GM12878 (cell line): ENCODE measurements around the gene UPF1. TPM values are rescaled to one million over a fixed set of nuclear protein-coding genes. Genes with fewer than 3 reads are reported as not detected.

Experiments used
- ATAC-seq: fragments of 200-7000 bp; cut with Tn5 transposase; 3 replicates; pipeline ENCODE4 v1.9.1; 2020; ENCODE audit warnings: mild to moderate bottlenecking, moderate library complexity
- BruUV-seq: library from RNA; stranded (reverse); fragments of 400-500 nt; replicated peaks from 2 replicates; lab custom pipeline; 2021; lab: Mats Ljungman, UMichigan
- CTCF ChIA-PET: fragments of 300-600 bp; sonication (Branson Sonifier 250); formaldehyde crosslinking; extraction: SDS; loops from one replicate; lab custom pipeline; 2021; ENCODE audit warnings: inconsistent platforms; lab: Yijun Ruan, JAX
- POLR2A ChIA-PET: fragments of 350-600 bp; formaldehyde crosslinking; extraction: SDS; loops from one replicate; lab custom pipeline; 2021; ENCODE audit warnings: inconsistent platforms; lab: Charles Lee
- RAD21 ChIA-PET: fragments of 300-600 bp; sonication (Branson Sonifier 250); formaldehyde crosslinking; loops from one replicate; lab custom pipeline; 2023; ENCODE audit warnings: antibody characterized with exemption; ENCODE audit not compliant: unreplicated experiment; lab: Charles Lee
- SMC1A ChIA-PET: fragments of 300-600 bp; sonication (Branson Sonifier 250); formaldehyde crosslinking; loops from one replicate; lab custom pipeline; 2023; ENCODE audit not compliant: unreplicated experiment, uncharacterized antibody; lab: Charles Lee
- DNase-seq: peaks from one replicate; pipeline ENCODE4 v3.0.0-alpha.2; 2011; ENCODE audit warnings: low read depth, low spot score
- FAIRE-seq: peaks from 3 replicates; lab custom pipeline; 2011; peaks lifted over from hg19 to GRCh38; lab: Jason Lieb, UNC
- H2AFZ ChIP-seq: 2 replicates; pipeline ENCODE4 v1.6.0; 2011; ENCODE audit warnings: low read depth, low read length, control low read depth; ENCODE audit not compliant: control insufficient read depth
- H3K27ac ChIP-seq: 2 replicates; pipeline ENCODE4 v1.5.1; 2011; ENCODE audit warnings: control low read depth; ENCODE audit not compliant: control insufficient read depth, insufficient read depth
- H3K27me3 ChIP-seq, 2 experiments: replicated peaks in 1 of 2; 2 replicates each; pipeline versions ENCODE4 v1.6.0 to v1.6.1; 2011; ENCODE audit warnings: low read length in 1 of 2; ENCODE audit not compliant: control insufficient read depth in 2 of 2, insufficient read depth in 2 of 2
- H3K36me3 ChIP-seq, 2 experiments: 2 replicates each; pipeline ENCODE4 v1.5.1; 2011; ENCODE audit warnings: low read length in 1 of 2; ENCODE audit not compliant: control insufficient read depth in 2 of 2, insufficient read depth in 2 of 2
- H3K4me1 ChIP-seq: 2 replicates; pipeline ENCODE4 v1.6.1; 2011; ENCODE audit warnings: mild to moderate bottlenecking, low read length, moderate library complexity, mixed read lengths; ENCODE audit not compliant: control insufficient read depth, insufficient read depth
- H3K4me2 ChIP-seq: 2 replicates; pipeline ENCODE4 v1.6.0; 2011; ENCODE audit warnings: control low read depth; ENCODE audit not compliant: control insufficient read depth, insufficient read depth
- H3K4me3 ChIP-seq: fragments of 200-600 bp; sonication (generic); 2 replicates; pipeline ENCODE4 v1.5.1; 2016
- H3K79me2 ChIP-seq: 2 replicates; pipeline ENCODE4 v1.6.0; 2011; ENCODE audit warnings: low read length; ENCODE audit not compliant: control insufficient read depth, insufficient read depth
- H3K9ac ChIP-seq: 2 replicates; pipeline ENCODE4 v1.8.0; 2011; ENCODE audit warnings: low read length, control low read depth, mixed read lengths; ENCODE audit not compliant: control insufficient read depth, insufficient read depth
- H3K9me3 ChIP-seq: replicated peaks from 3 replicates; pipeline ENCODE4 v1.5.1; 2011; ENCODE audit warnings: mild to moderate bottlenecking, low read length; ENCODE audit not compliant: control insufficient read depth, insufficient read depth
- H4K20me1 ChIP-seq: 2 replicates; pipeline ENCODE4 v1.6.0; 2011; ENCODE audit not compliant: control insufficient read depth, insufficient read depth
- BACH1 ChIP-seq: fragments of 450-650 bp; IDR thresholded peaks from 2 replicates; pipeline ENCODE4 v1.6.1; 2017; ENCODE audit warnings: mild to moderate bottlenecking, borderline replicate concordance
- BRCA1 ChIP-seq: IDR thresholded peaks from 2 replicates; pipeline ENCODE4 v1.6.1; 2011; ENCODE audit warnings: low read depth, low read length, improper control_type of control experiment
- CEBPB ChIP-seq, 2 experiments: fragments of 150-350 bp in 1 of 2; IDR thresholded peaks; 2 replicates each; pipeline ENCODE4 v1.6.1; 2012 to 2014; ENCODE audit warnings: low read depth in 2 of 2, low read length in 2 of 2, borderline replicate concordance in 1 of 2, inconsistent platforms in 1 of 2
- ESRRA ChIP-seq: IDR thresholded peaks from 2 replicates; pipeline ENCODE4 v1.6.1; 2012; ENCODE audit warnings: mild to moderate bottlenecking, low read length, improper control_type of control experiment
- FOS ChIP-seq: IDR thresholded peaks from 3 replicates; pipeline ENCODE4 v1.6.1; 2011; ENCODE audit warnings: borderline replicate concordance; ENCODE audit not compliant: insufficient read length; ENCODE audit errors: extremely low read depth
- FOXK2 ChIP-seq: fragments of 450-650 bp; IDR thresholded peaks from 2 replicates; pipeline ENCODE4 v1.6.1; 2017; ENCODE audit warnings: mild to moderate bottlenecking, moderate library complexity
- FOXM1 ChIP-seq: IDR thresholded peaks from 2 replicates; pipeline ENCODE4 v1.6.1; 2012; ENCODE audit warnings: low read depth, mild to moderate bottlenecking, inconsistent platforms, low read length, moderate library complexity
- GABPA ChIP-seq: IDR thresholded peaks from 2 replicates; pipeline ENCODE4 v1.6.1; 2014; ENCODE audit warnings: antibody characterized with exemption, low read depth, mild to moderate bottlenecking, inconsistent platforms
- KLF5 ChIP-seq: fragments of 450-650 bp; IDR thresholded peaks from 2 replicates; pipeline ENCODE4 v1.6.1; 2014; ENCODE audit warnings: mild to moderate bottlenecking; ENCODE audit not compliant: partially characterized antibody
- NBN ChIP-seq: fragments of 450-650 bp; IDR thresholded peaks from 2 replicates; pipeline ENCODE4 v1.6.1; 2016
- SMC3 ChIP-seq: IDR thresholded peaks from 2 replicates; pipeline ENCODE4 v1.6.1; 2011; ENCODE audit warnings: low read length, improper control_type of control experiment, borderline replicate concordance
- SREBF1 ChIP-seq: IDR thresholded peaks from 2 replicates; pipeline ENCODE4 v1.6.1; 2012; ENCODE audit warnings: mild to moderate bottlenecking, low read length
- ZBTB4 ChIP-seq: fragments of 450-650 bp; formaldehyde crosslinking; IDR thresholded peaks from 2 replicates; pipeline ENCODE4 v1.4.0; 2022; ENCODE audit warnings: mild to moderate bottlenecking, moderate library complexity
- WGBS: methylation state at CpG from one replicate; pipeline ENCODE4 v1.1.6; 2016; ENCODE audit warnings: low lambda C conversion rate; ENCODE audit not compliant: insufficient replicate concordance, insufficient coverage; ENCODE audit errors: missing lambda C conversion rate; 5-methylcytosine and 5-hydroxymethylcytosine counted together
- in situ Hi-C: fragments of 300-500 bp; cut with MboI; formaldehyde crosslinking; loops from 9 replicates; pipeline ENCODE4 v1.14.3; 2018; ENCODE audit warnings: mixed read lengths
- intact Hi-C: fragments of 100-400 bp; cut with micrococcal nuclease; formaldehyde crosslinking; loops from one replicate; pipeline ENCODE4 v1.14.2; 2022; ENCODE audit not compliant: unreplicated experiment
- polyA plus RNA-seq, 11 experiments: library from polyadenylated mRNA; depleted of rRNA in 4 of 11; unstranded in 6 of 11; stranded (reverse) in 5 of 11; fragments of >200 nt; fragmentation: Nextera tagmentation in 4 of 11; fragmentation: Illumina TruSeq in 1 of 11; extraction: Ambion mirVana in 4 of 11; extraction: Trizol in 1 of 11; gene quantifications; 1 replicate in 1 of 11; 2 replicates in 10 of 11; pipeline versions ENCODE4 v1.2.1 to v1.2.3, GENCODE V29; 2011 to 2016; ENCODE audit warnings: inconsistent platforms in 2 of 11, missing spikeins in 2 of 11, low read depth in 1 of 11
- total RNA-seq, 4 experiments: library from RNA; depleted of rRNA in 3 of 4; stranded (reverse); fragments of >200 nt in 3 of 4; fragmentation: Illumina TruSeq in 1 of 4; extraction: Trizol in 1 of 4; gene quantifications; 2 replicates each; pipeline versions ENCODE4 v1.2.1 to v1.2.3, GENCODE V29; 2013 to 2021
- TF ChIP-seq, protein P1 (sequence below): IDR thresholded peaks from 2 replicates; pipeline ENCODE4 v1.6.1; 2011; ENCODE audit warnings: borderline replicate concordance, low read depth, mild to moderate bottlenecking, moderate library complexity, mixed read lengths, low read length; ENCODE audit not compliant: insufficient read depth; ENCODE audit errors: extremely low read length
- TF ChIP-seq, protein P2 (sequence below): fragments of 450-650 bp; IDR thresholded peaks from 2 replicates; pipeline ENCODE4 v1.6.1; 2016; ENCODE audit warnings: mild to moderate bottlenecking

UPF1 gene
- total and polyA plus RNA-seq, 10 of the 15 experiments (the other 5 are each of a cell fraction or from before 2014, with no cell fraction given): 0.58 to 80.9 (median 18.7) TPM

DNA sequence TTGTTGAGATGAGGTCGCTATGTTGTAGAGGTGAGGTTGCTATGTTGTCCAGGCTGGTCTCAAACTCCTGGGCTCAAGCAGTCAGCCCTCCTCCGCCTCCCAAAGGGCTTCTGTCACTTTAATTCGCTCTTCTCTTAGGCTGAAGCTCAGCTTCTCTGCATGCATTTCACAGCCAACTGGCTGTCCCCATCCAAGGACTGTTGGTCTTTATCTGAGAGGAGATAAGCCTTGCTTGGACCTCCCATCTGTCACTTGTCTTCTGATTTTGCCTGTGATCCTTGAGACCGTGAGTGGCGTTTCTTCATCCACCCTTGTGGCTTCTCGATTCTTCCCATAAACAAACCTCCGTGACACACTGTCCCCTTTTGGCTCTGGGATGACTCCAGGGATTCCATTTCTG lies 39.8 kb downstream of the UPF1 start:
- Histone ChIP-seq H3K9me3 (no peaks in the 10 kb centered on the region), H3K9ac (no peak overlapping the region), H3K36me3 (peaks cover 3 to 7% of the 10 kb centered on the region in 2 experiments; a peak in 2 of 4 replicates), H2AFZ (no peak overlapping the region), H3K27ac (no peak overlapping the region), H3K4me2 (no peak overlapping the region), H3K27me3 (no peaks in the 10 kb centered on the region), H3K4me1 (no peaks in the 10 kb centered on the region), H3K4me3 (no peak overlapping the region), H3K79me2 (no peaks in the 10 kb centered on the region), H4K20me1 (no peaks in the 10 kb centered on the region)
- intact Hi-C loops: no loop called here
- in situ Hi-C loops: loop anchor here (25.0 kb wide), 1 partner anchor 409 kb away; no protein-coding TSS in a partner anchor
- WGBS: 83% methylated on average over 7 of the region's 7 CpGs
- BruUV-seq: no TSS peak
- ChIA-PET POLR2A (no interaction called here), RAD21 (no interaction called here), SMC1A (no interaction called here), CTCF (no interaction called here)
- no peak for FAIRE-seq
- DNase-seq: no peak
- no peak for TF ChIP-seq CEBPB (IDR thresholded peaks at IDR 0.05; ENCODE audit: borderline replicate concordance in 1 of 2, low read depth in 2 of 2, low read length in 2 of 2)
- TF ChIP-seq SMC3: no peak
- TF ChIP-seq KLF5: no peak
- no peak for TF ChIP-seq BRCA1
- no peak for TF ChIP-seq GABPA
- no peak for TF ChIP-seq FOS
- no peak for TF ChIP-seq NBN
- TF ChIP-seq ZBTB4: no peak
- TF ChIP-seq BACH1: no peak
- TF ChIP-seq FOXK2: no peak
- no peak for TF ChIP-seq ESRRA
- TF ChIP-seq SREBF1: no peak
- TF ChIP-seq, protein P1, sequence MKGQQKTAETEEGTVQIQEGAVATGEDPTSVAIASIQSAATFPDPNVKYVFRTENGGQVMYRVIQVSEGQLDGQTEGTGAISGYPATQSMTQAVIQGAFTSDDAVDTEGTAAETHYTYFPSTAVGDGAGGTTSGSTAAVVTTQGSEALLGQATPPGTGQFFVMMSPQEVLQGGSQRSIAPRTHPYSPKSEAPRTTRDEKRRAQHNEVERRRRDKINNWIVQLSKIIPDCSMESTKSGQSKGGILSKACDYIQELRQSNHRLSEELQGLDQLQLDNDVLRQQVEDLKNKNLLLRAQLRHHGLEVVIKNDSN: no peak
- TF ChIP-seq, protein P2, sequence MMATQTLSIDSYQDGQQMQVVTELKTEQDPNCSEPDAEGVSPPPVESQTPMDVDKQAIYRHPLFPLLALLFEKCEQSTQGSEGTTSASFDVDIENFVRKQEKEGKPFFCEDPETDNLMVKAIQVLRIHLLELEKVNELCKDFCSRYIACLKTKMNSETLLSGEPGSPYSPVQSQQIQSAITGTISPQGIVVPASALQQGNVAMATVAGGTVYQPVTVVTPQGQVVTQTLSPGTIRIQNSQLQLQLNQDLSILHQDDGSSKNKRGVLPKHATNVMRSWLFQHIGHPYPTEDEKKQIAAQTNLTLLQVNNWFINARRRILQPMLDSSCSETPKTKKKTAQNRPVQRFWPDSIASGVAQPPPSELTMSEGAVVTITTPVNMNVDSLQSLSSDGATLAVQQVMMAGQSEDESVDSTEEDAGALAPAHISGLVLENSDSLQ: no peak
- no peak for TF ChIP-seq FOXM1
- no peak for ATAC-seq
